CD4-positive, CD25-positive, alpha-beta regulatory T cell (primary cell): ENCODE data around the gene ZNF277. TPM values are rescaled to one million over a fixed set of nuclear protein-coding genes. Genes with fewer than 3 reads are reported as not detected.

Experiments used
- ATAC-seq, 2 donors: fragments of 150-1000 bp; cut with Tn5 transposase; one replicate each; pipeline ENCODE4 v1.10.0; 2021; ENCODE audit warnings: low read depth in 2 of 2, moderate number of reproducible peaks in 2 of 2, moderate library complexity in 1 of 2
- DNase-seq, 3 donors: peaks; one replicate each; pipeline versions ENCODE4 v3.0.0 to v3.0.0-alpha.2; 2012 to 2022; ENCODE audit warnings: mixed read lengths in 1 of 3
- H3K27ac ChIP-seq: one replicate; pipeline ENCODE4 v1.7.0; 2013; ENCODE audit warnings: mild to moderate bottlenecking, low read length; ENCODE audit not compliant: insufficient read depth, poor library complexity, severe bottlenecking
- H3K27me3 ChIP-seq: one replicate; pipeline ENCODE4 v1.7.0; 2013; ENCODE audit warnings: low read length; ENCODE audit not compliant: control insufficient read depth, insufficient read depth
- H3K36me3 ChIP-seq: one replicate; pipeline ENCODE4 v1.7.0; 2013; ENCODE audit warnings: mild to moderate bottlenecking, low read length, moderate library complexity; ENCODE audit not compliant: control insufficient read depth, insufficient read depth
- H3K4me1 ChIP-seq: 2 replicates; pipeline ENCODE4 v1.7.0; 2013; ENCODE audit warnings: mild to moderate bottlenecking, low read length; ENCODE audit not compliant: insufficient read depth, control insufficient read depth, poor library complexity, severe bottlenecking
- H3K4me3 ChIP-seq: one replicate; pipeline ENCODE4 v1.7.0; 2013; ENCODE audit warnings: low read depth, mild to moderate bottlenecking, low read length, moderate library complexity
- H3K9me3 ChIP-seq, 2 experiments: 1 replicate in 1 of 2; 2 replicates in 1 of 2; pipeline ENCODE4 v1.7.0; 2013; ENCODE audit warnings: low read length in 2 of 2, mild to moderate bottlenecking in 1 of 2, moderate library complexity in 1 of 2; ENCODE audit not compliant: control insufficient read depth in 2 of 2
- H3K27ac Mint-ChIP-seq, 3 donors: one replicate each; pipeline ENCODE4 v1.8.0; 2020 to 2022; ENCODE audit warnings: mild to moderate bottlenecking in 3 of 3, mixed read lengths in 3 of 3, moderate library complexity in 2 of 3
- H3K27me3 Mint-ChIP-seq: one replicate; pipeline ENCODE4 v1.8.0; 2022; ENCODE audit warnings: mild to moderate bottlenecking, mixed read lengths
- H3K36me3 Mint-ChIP-seq: one replicate; pipeline ENCODE4 v1.8.0; 2020; ENCODE audit warnings: mixed read lengths
- H3K4me1 Mint-ChIP-seq, 4 donors: one replicate each; pipeline ENCODE4 v1.8.0; 2020 to 2022; ENCODE audit warnings: mixed read lengths in 4 of 4, mild to moderate bottlenecking in 1 of 4
- H3K4me3 Mint-ChIP-seq, 4 donors: one replicate each; pipeline ENCODE4 v1.8.0; 2020 to 2022; ENCODE audit warnings: mild to moderate bottlenecking in 4 of 4, mixed read lengths in 4 of 4, moderate library complexity in 3 of 4
- H3K9me3 Mint-ChIP-seq, 7 donors: one replicate each; pipeline ENCODE4 v1.8.0; 2020 to 2022; ENCODE audit warnings: mixed read lengths in 7 of 7, mild to moderate bottlenecking in 3 of 7, moderate library complexity in 2 of 7
- polyA plus RNA-seq, 4 donors: library from polyadenylated mRNA; unstranded; fragments of 300-500 nt; fragmentation: Illumina TruSeq; gene quantifications; one replicate each; pipeline ENCODE4 v1.2.3, GENCODE V29; 2021
- total RNA-seq: library from RNA; stranded (reverse); gene quantifications from one replicate; pipeline ENCODE4 v1.2.3, GENCODE V29; 2022

ZNF277 gene
- total and polyA plus RNA-seq, 5 donors from 2014 or later = 24.7 to 29.0 (median 26.8) TPM

DNA sequence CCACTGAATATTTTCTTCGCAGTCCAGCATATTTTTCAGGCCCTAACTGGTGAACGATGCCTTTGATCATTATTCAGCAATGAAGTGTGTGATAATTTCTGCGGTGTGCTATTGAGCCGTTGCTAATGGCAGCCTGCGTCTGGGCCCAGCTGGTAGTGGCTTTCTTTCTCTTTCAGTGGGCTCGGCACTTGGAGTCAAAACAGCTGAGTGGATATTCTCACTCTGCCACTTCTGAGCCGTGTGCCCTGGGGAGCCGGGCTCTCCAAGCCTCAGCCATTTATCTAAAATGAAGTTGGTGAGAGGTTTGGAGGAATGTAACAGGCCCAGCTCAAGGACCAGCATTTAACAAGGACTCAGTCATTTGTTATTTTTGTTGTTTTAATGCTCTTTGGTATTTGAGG is 156.2 kb downstream of the ZNF277 start:
- no peaks in the 10 kb centered on the region for H3K9me3 ChIP-seq
- DNase-seq = no peak
- no peaks in the 10 kb centered on the region for H3K36me3 ChIP-seq
- H3K4me1 ChIP-seq = no peaks in the 10 kb centered on the region
- Mint-ChIP-seq H3K27me3 (peaks cover 6% of the 10 kb centered on the region), H3K27ac (no peak overlapping the region), H3K9me3 (peaks cover 0 to 3% (median 0%) of the 10 kb centered on the region in 7 donors), H3K36me3 (no peaks in the 10 kb centered on the region), H3K4me3 (no peak overlapping the region), H3K4me1 (no peaks in the 10 kb centered on the region)
- H3K27me3 ChIP-seq = no peaks in the 10 kb centered on the region
- no peak overlapping the region for H3K4me3 ChIP-seq
- no peak for ATAC-seq
- H3K27ac ChIP-seq = no peak overlapping the region

DNA sequence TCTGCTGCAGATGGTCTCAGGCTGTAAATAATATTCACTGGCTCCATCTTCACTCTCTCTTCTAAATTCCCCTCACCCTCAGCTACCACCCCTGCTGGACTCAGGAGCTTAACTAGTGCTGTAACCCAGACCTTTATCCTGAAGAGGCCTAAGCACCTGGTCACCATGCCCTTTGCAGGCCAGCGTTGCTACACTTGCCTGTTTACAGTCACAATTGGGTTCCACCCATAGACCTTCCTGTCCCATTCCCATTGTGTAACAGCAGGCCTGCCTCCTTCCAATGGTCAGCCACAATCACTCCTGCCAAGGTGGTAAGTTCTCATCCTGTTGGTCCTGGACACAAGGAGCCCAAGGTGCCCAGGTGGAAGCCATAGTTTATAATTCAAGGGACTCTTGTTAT is 157.9 kb downstream of the ZNF277 start:
- H3K27ac Mint-ChIP-seq = no peak overlapping the region

GRCh38 chr7:112365551-112365950 is 159.1 kb downstream of the ZNF277 start:
- H3K4me3 ChIP-seq = no peak overlapping the region
- no peaks in the 10 kb centered on the region for H3K27me3 ChIP-seq
- DNase-seq (no peak), ATAC-seq (no peak)
- no peaks in the 10 kb centered on the region for H3K36me3 ChIP-seq
- H3K27me3 Mint-ChIP-seq = peaks cover 1% of the 10 kb centered on the region
- H3K36me3 Mint-ChIP-seq = no peaks in the 10 kb centered on the region
- no peak overlapping the region for H3K4me3 Mint-ChIP-seq
- H3K27ac Mint-ChIP-seq = no peak overlapping the region
- H3K9me3 Mint-ChIP-seq = peaks cover 0 to 3% (median 0%) of the 10 kb centered on the region in 7 donors
- H3K9me3 ChIP-seq = no peaks in the 10 kb centered on the region
- H3K4me1 Mint-ChIP-seq = no peaks in the 10 kb centered on the region
- H3K27ac ChIP-seq = no peak overlapping the region
- H3K4me1 ChIP-seq = no peaks in the 10 kb centered on the region

More for the DNA sequence above, 157.9 kb downstream of the ZNF277 start:
- no peak overlapping the region for H3K4me3 ChIP-seq
- Mint-ChIP-seq H3K27me3 (peaks cover 6% of the 10 kb centered on the region), H3K4me3 (no peak overlapping the region), H3K36me3 (no peaks in the 10 kb centered on the region), H3K9me3 (peaks cover 0 to 3% (median 0%) of the 10 kb centered on the region in 7 donors), H3K4me1 (no peaks in the 10 kb centered on the region)
- no peaks in the 10 kb centered on the region for H3K36me3 ChIP-seq
- H3K9me3 ChIP-seq = no peaks in the 10 kb centered on the region
- no peaks in the 10 kb centered on the region for H3K27me3 ChIP-seq
- ATAC-seq (no peak), DNase-seq (no peak)
- H3K4me1 ChIP-seq = no peaks in the 10 kb centered on the region
- H3K27ac ChIP-seq = no peak overlapping the region

DNA sequence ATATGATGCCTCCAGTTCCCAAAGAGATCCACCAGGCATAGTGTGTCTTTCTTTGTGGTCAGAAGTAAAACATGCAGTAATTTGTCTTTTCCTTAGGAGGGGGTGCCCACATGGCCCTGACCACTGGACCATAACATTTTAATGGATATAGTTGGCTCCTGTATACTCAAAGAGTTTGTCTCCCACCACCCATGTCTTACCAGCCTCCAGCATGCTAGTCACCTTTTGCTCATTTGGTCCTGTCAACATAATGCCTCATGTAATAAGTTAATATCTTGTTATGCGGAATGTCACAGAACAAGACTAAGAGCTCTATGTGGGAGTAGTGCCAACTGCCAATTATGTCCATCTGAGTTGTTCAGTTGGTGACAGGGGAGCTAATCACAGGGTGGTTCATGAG is 160.4 kb downstream of the ZNF277 start:
- Histone ChIP-seq H3K4me3 (no peak overlapping the region), H3K27ac (no peak overlapping the region), H3K36me3 (no peaks in the 10 kb centered on the region), H3K4me1 (no peaks in the 10 kb centered on the region), H3K27me3 (no peaks in the 10 kb centered on the region), H3K9me3 (no peaks in the 10 kb centered on the region)
- no peak for DNase-seq
- Mint-ChIP-seq H3K4me3 (no peak overlapping the region), H3K27ac (no peak overlapping the region), H3K9me3 (peaks cover 0 to 3% (median 0%) of the 10 kb centered on the region in 7 donors), H3K27me3 (no peaks in the 10 kb centered on the region), H3K36me3 (no peaks in the 10 kb centered on the region), H3K4me1 (no peaks in the 10 kb centered on the region)
- no peak for ATAC-seq

- H3K27ac ChIP-seq = no peak overlapping the region
- no peaks in the 10 kb centered on the region for H3K4me1 ChIP-seq
- DNase-seq = no peak
- H3K36me3 Mint-ChIP-seq = no peaks in the 10 kb centered on the region
- H3K27ac Mint-ChIP-seq = no peak overlapping the region
- peaks cover 0 to 2% (median 0%) of the 10 kb centered on the region in 7 donors for H3K9me3 Mint-ChIP-seq
- H3K36me3 ChIP-seq = no peaks in the 10 kb centered on the region
- H3K4me3 ChIP-seq = no peak overlapping the region
- H3K9me3 ChIP-seq = no peaks in the 10 kb centered on the region
- peaks cover 3% of the 10 kb centered on the region for H3K27me3 ChIP-seq
- no peak overlapping the region for H3K4me3 Mint-ChIP-seq
- no peak for ATAC-seq
- no peaks in the 10 kb centered on the region for H3K4me1 Mint-ChIP-seq
- H3K27me3 Mint-ChIP-seq = no peaks in the 10 kb centered on the region
These were observed 163.9 kb downstream of the ZNF277 start for GRCh38 chr7:112370436-112370835.

DNA sequence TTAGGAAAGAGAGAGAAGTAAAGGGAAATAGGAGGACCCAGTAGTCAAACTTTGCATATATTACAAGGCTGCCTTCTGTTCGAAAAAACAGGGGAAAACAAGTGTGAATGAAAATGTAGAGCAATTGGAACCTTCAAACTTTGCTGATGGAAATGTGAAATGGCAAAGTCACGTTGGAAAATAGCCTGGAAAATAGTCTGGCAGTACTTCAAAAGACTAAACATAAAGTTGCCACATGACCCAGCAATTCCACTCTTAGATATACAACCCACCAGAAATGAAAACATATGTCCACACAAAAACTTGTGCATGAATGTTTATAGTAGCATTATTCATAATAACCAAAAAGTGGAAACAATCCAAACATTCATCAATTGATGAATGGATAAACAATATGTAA is 165.2 kb downstream of the ZNF277 start:
- no peak for ATAC-seq
- Histone ChIP-seq H3K27ac (no peak overlapping the region), H3K4me3 (no peak overlapping the region), H3K4me1 (no peaks in the 10 kb centered on the region), H3K36me3 (no peaks in the 10 kb centered on the region), H3K9me3 (no peaks in the 10 kb centered on the region), H3K27me3 (peaks cover 3% of the 10 kb centered on the region)
- H3K27me3 Mint-ChIP-seq = no peaks in the 10 kb centered on the region
- peaks cover 0 to 2% (median 0%) of the 10 kb centered on the region in 7 donors for H3K9me3 Mint-ChIP-seq
- H3K27ac Mint-ChIP-seq = no peak overlapping the region
- no peaks in the 10 kb centered on the region for H3K4me1 Mint-ChIP-seq
- no peaks in the 10 kb centered on the region for H3K36me3 Mint-ChIP-seq
- DNase-seq = no peak
- no peak overlapping the region for H3K4me3 Mint-ChIP-seq

GRCh38 chr7:112372101-112372500 is 165.6 kb downstream of the ZNF277 start:
- Mint-ChIP-seq H3K27me3 (no peaks in the 10 kb centered on the region), H3K36me3 (no peaks in the 10 kb centered on the region), H3K9me3 (no peaks in the 10 kb centered on the region), H3K4me3 (no peak overlapping the region), H3K4me1 (no peaks in the 10 kb centered on the region), H3K27ac (no peak overlapping the region)
- Histone ChIP-seq H3K27me3 (peaks cover 3% of the 10 kb centered on the region), H3K4me3 (no peak overlapping the region), H3K36me3 (no peaks in the 10 kb centered on the region), H3K9me3 (no peaks in the 10 kb centered on the region), H3K27ac (no peak overlapping the region), H3K4me1 (no peaks in the 10 kb centered on the region)
- DNase-seq (no peak), ATAC-seq (no peak)

- H3K27ac Mint-ChIP-seq = no peak overlapping the region
- H3K36me3 Mint-ChIP-seq = no peaks in the 10 kb centered on the region
- Histone ChIP-seq H3K27ac (no peak overlapping the region), H3K9me3 (no peaks in the 10 kb centered on the region), H3K27me3 (peaks cover 5% of the 10 kb centered on the region), H3K4me1 (no peaks in the 10 kb centered on the region), H3K4me3 (no peak overlapping the region), H3K36me3 (no peaks in the 10 kb centered on the region)
- H3K27me3 Mint-ChIP-seq = peaks cover 23% of the 10 kb centered on the region
- H3K9me3 Mint-ChIP-seq = peaks cover 0 to 2% (median 0%) of the 10 kb centered on the region in 7 donors
- ATAC-seq = no peak
- DNase-seq = no peak
- H3K4me3 Mint-ChIP-seq = no peak overlapping the region
- H3K4me1 Mint-ChIP-seq = peaks cover 0 to 3% (median 0%) of the 10 kb centered on the region in 4 donors
These were observed 171.1 kb downstream of the ZNF277 start for GRCh38 chr7:112377593-112377992.
